ENCODE measurements around the gene DCHS1. TPM values are rescaled to one million over a fixed set of nuclear protein-coding genes. Genes with fewer than 3 reads are reported as not detected.
A peak's percentile ranks its signal among the peaks of the same experiment; 100 is the strongest.

The DCHS1 gene
- total and polyA plus RNA-seq, 10 donors, result 1.9 to 58.8 (median 36.3) TPM

DNA sequence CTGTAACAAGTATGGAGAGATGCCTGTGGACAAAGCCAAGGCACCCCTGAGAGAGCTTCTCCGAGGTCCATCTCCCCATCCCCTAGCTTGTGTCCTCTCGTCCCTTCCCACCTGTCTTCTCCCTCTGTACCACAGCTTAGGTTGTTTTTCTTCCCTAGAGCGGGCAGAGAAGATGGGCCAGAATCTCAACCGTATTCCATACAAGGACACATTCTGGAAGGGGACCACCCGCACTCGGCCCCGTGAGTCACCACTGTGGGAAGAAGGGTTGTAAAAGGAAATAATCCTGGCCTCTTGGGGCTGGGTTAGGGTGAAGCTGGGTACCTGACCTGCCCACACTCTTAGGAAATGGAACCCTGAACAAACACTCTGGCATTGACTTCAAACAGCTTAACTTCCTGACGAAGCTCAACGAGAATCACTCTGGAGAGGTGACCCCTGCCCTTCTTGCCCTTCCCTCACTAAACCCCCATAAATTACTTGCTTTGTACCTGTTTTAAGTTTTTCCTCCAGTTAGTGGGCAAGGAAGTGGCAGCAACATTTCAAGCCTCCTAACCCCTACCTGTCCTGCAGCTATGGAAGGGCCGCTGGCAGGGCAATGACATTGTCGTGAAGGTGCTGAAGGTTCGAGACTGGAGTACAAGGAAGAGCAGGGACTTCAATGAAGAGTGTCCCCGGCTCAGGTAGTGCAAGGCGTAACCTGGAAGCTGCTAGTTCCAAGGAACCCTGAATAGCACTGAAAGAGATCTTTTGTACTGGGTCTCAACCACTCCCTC is 46.7 kb downstream of the DCHS1 start:
- no peak overlapping the region for H3K4me3 ChIP-seq
- 80 to 90% (median 90%) methylated on average over 14 of the region's 14 CpGs for WGBS, 5 donors
- H3K9me3 ChIP-seq, result no peaks in the 10 kb centered on the region
- no peak for DNase-seq
- H3K36me3 ChIP-seq, result peaks cover 9 to 61% (median 39%) of the 10 kb centered on the region in 6 donors
- H3K27me3 ChIP-seq (replicated peaks in 1 of 7), result no peaks in the 10 kb centered on the region
- H3K4me1 ChIP-seq, result peaks cover 61 to 93% (median 83%) of the 10 kb centered on the region in 6 donors
- no peak for TF ChIP-seq POLR2AphosphoS5 (IDR thresholded peaks at IDR 0.05)
- TF ChIP-seq, protein P1, sequence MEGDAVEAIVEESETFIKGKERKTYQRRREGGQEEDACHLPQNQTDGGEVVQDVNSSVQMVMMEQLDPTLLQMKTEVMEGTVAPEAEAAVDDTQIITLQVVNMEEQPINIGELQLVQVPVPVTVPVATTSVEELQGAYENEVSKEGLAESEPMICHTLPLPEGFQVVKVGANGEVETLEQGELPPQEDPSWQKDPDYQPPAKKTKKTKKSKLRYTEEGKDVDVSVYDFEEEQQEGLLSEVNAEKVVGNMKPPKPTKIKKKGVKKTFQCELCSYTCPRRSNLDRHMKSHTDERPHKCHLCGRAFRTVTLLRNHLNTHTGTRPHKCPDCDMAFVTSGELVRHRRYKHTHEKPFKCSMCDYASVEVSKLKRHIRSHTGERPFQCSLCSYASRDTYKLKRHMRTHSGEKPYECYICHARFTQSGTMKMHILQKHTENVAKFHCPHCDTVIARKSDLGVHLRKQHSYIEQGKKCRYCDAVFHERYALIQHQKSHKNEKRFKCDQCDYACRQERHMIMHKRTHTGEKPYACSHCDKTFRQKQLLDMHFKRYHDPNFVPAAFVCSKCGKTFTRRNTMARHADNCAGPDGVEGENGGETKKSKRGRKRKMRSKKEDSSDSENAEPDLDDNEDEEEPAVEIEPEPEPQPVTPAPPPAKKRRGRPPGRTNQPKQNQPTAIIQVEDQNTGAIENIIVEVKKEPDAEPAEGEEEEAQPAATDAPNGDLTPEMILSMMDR (IDR thresholded peaks at IDR 0.05 in 8 of 11, conservative IDR thresholded peaks at IDR 0.05 in 3 of 11), result no peak
- TF ChIP-seq POLR2A (IDR thresholded peaks at IDR 0.05), result no peak
- H3K27ac ChIP-seq, result peak overlapping the region in 7 of 8 donors; percentile 5 to 98 (median 94)
- intact Hi-C loops (cut with DNase I; ENCODE audit: low total_unique reads), result no loop called here

DNA sequence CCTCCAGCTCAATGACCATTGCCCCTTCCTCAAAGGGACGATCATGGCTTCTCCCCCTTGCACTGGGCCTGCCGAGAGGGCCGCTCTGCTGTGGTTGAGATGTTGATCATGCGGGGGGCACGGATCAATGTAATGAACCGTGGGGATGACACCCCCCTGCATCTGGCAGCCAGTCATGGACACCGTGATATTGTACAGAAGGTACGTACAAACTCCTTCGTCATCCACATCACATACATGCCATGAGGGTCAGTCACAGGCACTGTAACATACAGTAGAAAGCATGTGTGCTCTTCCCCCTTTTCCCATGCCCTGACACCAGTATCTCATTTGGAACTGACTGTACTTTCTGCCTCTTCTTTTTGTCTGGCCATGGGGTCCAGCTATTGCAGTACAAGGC is 47.6 kb downstream of the DCHS1 start:
- intact Hi-C loops (cut with DNase I; ENCODE audit: low total_unique reads), result no loop called here
- no peak overlapping the region for H3K4me3 ChIP-seq
- no peaks in the 10 kb centered on the region for H3K27me3 ChIP-seq (replicated peaks in 1 of 7)
- H3K27ac ChIP-seq, result peak overlapping the region in 7 of 8 donors; percentile 90 to 98 (median 94)
- peaks cover 55 to 85% (median 78%) of the 10 kb centered on the region in 6 donors for H3K4me1 ChIP-seq
- peaks cover 9 to 58% (median 37%) of the 10 kb centered on the region in 6 donors for H3K36me3 ChIP-seq
- DNase-seq, result peak; percentile 64
- H3K9me3 ChIP-seq, result no peaks in the 10 kb centered on the region
- WGBS, 5 donors, result 91 to 94% (median 92%) methylated on average over 6 to 9 of the region's 9 CpGs
- TF ChIP-seq POLR2AphosphoS5 (IDR thresholded peaks at IDR 0.05), result peak in 2 of 3 donors; percentile 24 to 31
- no peak for TF ChIP-seq POLR2A (IDR thresholded peaks at IDR 0.05)
- TF ChIP-seq, protein P1 (IDR thresholded peaks at IDR 0.05 in 8 of 11, conservative IDR thresholded peaks at IDR 0.05 in 3 of 11), result no peak

DNA sequence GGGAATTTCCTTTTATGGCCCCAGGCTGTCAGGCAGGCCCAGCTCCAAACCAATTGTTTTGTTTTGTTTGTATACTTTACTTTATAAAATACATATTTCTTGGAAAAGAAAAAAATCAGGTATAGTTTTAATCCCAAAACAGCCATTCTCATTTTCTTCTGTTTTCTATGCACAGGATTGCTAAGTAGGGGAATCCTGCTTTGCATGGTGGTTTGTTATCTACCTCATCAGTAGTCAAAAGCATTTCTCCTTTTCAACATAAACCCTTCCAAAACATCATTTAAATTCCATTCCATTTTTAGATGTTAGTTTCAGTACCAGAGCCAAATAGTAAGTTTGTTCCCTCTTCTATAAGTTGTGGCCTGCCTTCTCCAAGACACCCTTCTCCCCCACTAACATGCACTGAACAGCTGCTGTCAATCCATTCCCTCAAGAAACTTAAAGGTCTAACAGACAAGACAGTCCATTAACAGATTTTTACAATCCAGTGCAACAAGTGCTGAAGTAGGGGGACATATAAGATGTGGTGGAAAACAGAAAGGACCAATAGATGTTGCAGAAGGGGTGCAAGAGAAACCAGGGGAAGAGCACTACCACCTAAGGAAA is 48.3 kb downstream of the DCHS1 start:
- Histone ChIP-seq H3K9me3 (no peaks in the 10 kb centered on the region), H3K4me3 (peak overlapping the region in 3 of 8 donors; percentile 5 to 85 (median 60)), H3K4me1 (peaks cover 52 to 85% (median 79%) of the 10 kb centered on the region in 6 donors), H3K36me3 (peaks cover 9 to 58% (median 37%) of the 10 kb centered on the region in 6 donors), H3K27me3 (replicated peaks in 1 of 7) (no peaks in the 10 kb centered on the region), H3K27ac (peak overlapping the region; percentile 38 to 98 (median 94))
- TF ChIP-seq, protein P1 (IDR thresholded peaks at IDR 0.05 in 8 of 11, conservative IDR thresholded peaks at IDR 0.05 in 3 of 11), result no peak
- no peak for TF ChIP-seq POLR2AphosphoS5 (IDR thresholded peaks at IDR 0.05)
- TF ChIP-seq POLR2A (IDR thresholded peaks at IDR 0.05), result no peak
- intact Hi-C loops (cut with DNase I; ENCODE audit: low total_unique reads), result no loop called here
- DNase-seq, result no peak

Measured in spleen (tissue), 11 donors.